ENCODE data around the gene C16orf96.

Gene C16orf96

DNA sequence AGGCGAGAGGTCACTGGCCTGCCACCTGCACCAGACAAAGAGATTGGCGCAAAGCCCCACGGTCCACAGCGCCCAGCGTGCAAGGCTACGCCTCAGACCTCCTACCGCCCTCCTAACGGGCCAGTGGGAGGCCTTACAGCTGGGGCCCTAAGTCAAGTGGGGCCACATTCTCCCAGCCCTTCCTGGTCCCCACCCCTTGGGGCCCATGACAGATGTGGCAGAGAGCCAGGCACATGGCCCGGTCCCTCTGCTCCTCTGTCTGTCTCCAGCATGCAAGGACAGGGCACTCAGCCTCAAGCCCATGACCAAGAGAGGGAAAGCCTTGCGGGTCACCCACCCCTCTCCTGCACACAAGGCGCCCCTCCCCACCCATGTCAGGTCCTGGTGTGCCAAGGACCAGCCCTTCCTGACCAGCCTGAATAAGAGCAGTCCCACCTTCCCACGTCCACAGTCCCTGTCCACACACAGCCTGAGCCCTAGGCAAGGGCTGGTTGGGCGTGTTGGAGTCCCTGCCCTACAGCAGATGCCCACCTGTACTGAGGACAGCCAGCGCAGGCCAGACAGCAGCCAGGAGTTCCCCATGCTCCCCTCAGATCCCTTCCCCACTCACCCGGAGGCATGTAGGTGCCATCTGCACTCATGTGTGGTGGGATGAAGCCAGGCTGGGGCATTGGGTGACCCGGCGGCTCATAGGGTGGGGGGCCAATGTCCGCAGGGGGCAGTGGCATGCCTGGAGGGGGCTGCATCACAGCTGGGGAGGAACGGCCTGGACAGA lies 42.9 kb upstream of the C16orf96 start:
- Histone ChIP-seq H3K27ac (ENCODE audit: low read depth, low read length) (no peak overlapping the region), H3K27me3 (ENCODE audit: control insufficient read depth in 1 of 2, insufficient read depth in 2 of 2, low read length in 2 of 2) (no peaks in the 10 kb centered on the region)

DNA sequence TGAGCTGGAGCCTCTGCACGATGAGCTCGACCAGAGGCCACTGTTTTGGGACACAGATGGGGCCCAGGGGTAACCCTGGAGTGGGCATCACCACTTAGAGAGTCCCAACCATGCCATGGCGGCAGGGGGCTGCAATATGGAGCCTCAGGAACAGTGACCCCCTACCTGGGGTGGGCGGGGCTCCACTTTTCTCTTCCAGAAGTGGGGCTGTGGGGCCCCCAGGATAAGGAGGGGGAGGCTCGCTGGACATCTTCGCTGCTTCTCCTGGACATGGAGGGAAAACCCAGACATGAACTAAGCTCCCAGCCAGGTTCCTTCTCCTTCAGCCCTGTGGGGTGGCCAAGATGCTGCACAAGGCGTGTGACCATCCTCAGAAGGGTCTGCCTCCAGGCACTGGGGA lies 42.3 kb upstream of the C16orf96 start:
- Histone ChIP-seq H3K9ac (ENCODE audit: low read depth in 1 of 2, low read length in 2 of 2) (no peak overlapping the region), H3K27ac (ENCODE audit: low read depth, low read length) (peak overlapping the region; percentile 45), H3K9me3 (ENCODE audit: control insufficient read depth in 1 of 2, low read length in 2 of 2) (no peaks in the 10 kb centered on the region), H3K4me1 (ENCODE audit: control insufficient read depth in 1 of 2, insufficient read depth in 2 of 2, low read length in 2 of 2) (peaks cover 36 to 47% of the 10 kb centered on the region in 2 donors), H3K36me3 (ENCODE audit: control insufficient read depth in 1 of 2, insufficient read depth in 2 of 2, low read length in 2 of 2) (peaks cover 10 to 45% of the 10 kb centered on the region in 2 donors), H3K4me3 (ENCODE audit: low read depth in 1 of 2, low read length in 2 of 2) (no peak overlapping the region), H3K27me3 (ENCODE audit: control insufficient read depth in 1 of 2, insufficient read depth in 2 of 2, low read length in 2 of 2) (no peaks in the 10 kb centered on the region)

More for the DNA sequence above, 42.9 kb upstream of the C16orf96 start:
- Histone ChIP-seq H3K9ac (ENCODE audit: low read depth in 1 of 2, low read length in 2 of 2) (no peak overlapping the region), H3K4me1 (ENCODE audit: control insufficient read depth in 1 of 2, insufficient read depth in 2 of 2, low read length in 2 of 2) (peaks cover 36 to 47% of the 10 kb centered on the region in 2 donors), H3K9me3 (ENCODE audit: control insufficient read depth in 1 of 2, low read length in 2 of 2) (no peaks in the 10 kb centered on the region), H3K4me3 (ENCODE audit: low read depth in 1 of 2, low read length in 2 of 2) (no peak overlapping the region), H3K36me3 (ENCODE audit: control insufficient read depth in 1 of 2, insufficient read depth in 2 of 2, low read length in 2 of 2) (peaks cover 14 to 51% of the 10 kb centered on the region in 2 donors)

DNA sequence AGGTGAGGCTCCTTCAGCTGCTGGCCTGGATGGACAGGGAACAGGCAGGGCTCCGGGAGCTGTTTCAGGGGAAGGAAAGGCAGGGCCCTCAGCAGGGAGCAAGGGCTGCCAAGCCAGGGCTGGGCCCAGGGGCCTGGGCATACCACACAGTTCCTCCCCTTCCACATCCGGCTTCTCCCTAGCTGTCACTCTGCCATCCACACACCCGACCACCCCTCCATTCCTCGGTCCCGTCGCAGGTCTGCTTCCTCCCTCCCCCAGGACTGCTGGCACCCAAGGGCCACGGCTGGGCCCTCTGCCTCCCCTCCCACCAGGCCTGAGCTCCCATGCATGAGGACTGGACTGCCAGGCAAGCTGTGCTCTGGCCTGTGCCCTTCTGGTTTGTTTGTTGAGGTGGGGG lies 41.5 kb upstream of the C16orf96 start:
- Histone ChIP-seq H3K4me1 (ENCODE audit: control insufficient read depth in 1 of 2, insufficient read depth in 2 of 2, low read length in 2 of 2) (peaks cover 36 to 47% of the 10 kb centered on the region in 2 donors), H3K9ac (ENCODE audit: low read depth in 1 of 2, low read length in 2 of 2) (no peak overlapping the region), H3K27me3 (ENCODE audit: control insufficient read depth in 1 of 2, insufficient read depth in 2 of 2, low read length in 2 of 2) (no peaks in the 10 kb centered on the region), H3K27ac (ENCODE audit: low read depth, low read length) (peak overlapping the region; percentile 14), H3K36me3 (ENCODE audit: control insufficient read depth in 1 of 2, insufficient read depth in 2 of 2, low read length in 2 of 2) (peaks cover 7 to 38% of the 10 kb centered on the region in 2 donors), H3K9me3 (ENCODE audit: control insufficient read depth in 1 of 2, low read length in 2 of 2) (no peaks in the 10 kb centered on the region), H3K4me3 (ENCODE audit: low read depth in 1 of 2, low read length in 2 of 2) (no peak overlapping the region)

DNA sequence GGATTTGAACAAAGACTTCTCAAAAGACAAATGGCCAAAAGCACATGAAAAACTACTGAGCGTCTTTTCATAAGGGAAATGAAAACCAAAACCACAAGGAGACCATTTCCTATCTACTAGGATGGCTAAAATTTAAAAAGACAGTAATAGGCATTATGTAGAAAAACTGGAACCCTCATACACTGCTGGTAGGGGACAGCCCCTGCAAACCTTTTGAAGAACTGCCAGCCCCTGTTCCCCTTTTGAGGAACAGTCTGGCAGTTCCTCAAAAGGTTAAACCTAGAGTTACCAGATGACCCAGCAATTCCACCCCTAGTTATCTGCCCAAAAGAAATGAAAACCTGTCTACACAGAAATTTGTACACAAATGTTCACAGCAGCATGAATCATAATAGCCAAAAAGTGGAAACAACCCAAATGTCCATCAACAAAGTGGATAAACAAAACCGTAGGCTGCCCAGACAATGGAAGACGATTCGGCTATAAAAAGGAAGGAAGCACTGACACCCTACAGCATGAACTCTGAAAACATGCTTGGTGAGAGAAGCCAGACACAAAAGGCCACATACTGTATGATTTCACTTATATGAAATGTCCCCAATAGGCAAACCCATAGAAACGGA lies 40.4 kb upstream of the C16orf96 start:
- peak overlapping the region in 1 of 2 donors; percentile 28 for H3K4me3 ChIP-seq (ENCODE audit: low read depth in 1 of 2, low read length in 2 of 2)
- H3K9ac ChIP-seq (ENCODE audit: low read depth in 1 of 2, low read length in 2 of 2), result peak overlapping the region; percentile 2
- H3K36me3 ChIP-seq (ENCODE audit: control insufficient read depth in 1 of 2, insufficient read depth in 2 of 2, low read length in 2 of 2), result peaks cover 0 to 29% of the 10 kb centered on the region in 2 donors
- H3K9me3 ChIP-seq (ENCODE audit: control insufficient read depth in 1 of 2, low read length in 2 of 2), result no peaks in the 10 kb centered on the region
- no peak overlapping the region for H3K27ac ChIP-seq (ENCODE audit: low read depth, low read length)
- peaks cover 36 to 47% of the 10 kb centered on the region in 2 donors for H3K4me1 ChIP-seq (ENCODE audit: control insufficient read depth in 1 of 2, insufficient read depth in 2 of 2, low read length in 2 of 2)
- H3K27me3 ChIP-seq (ENCODE audit: control insufficient read depth in 1 of 2, insufficient read depth in 2 of 2, low read length in 2 of 2), result no peaks in the 10 kb centered on the region

DNA sequence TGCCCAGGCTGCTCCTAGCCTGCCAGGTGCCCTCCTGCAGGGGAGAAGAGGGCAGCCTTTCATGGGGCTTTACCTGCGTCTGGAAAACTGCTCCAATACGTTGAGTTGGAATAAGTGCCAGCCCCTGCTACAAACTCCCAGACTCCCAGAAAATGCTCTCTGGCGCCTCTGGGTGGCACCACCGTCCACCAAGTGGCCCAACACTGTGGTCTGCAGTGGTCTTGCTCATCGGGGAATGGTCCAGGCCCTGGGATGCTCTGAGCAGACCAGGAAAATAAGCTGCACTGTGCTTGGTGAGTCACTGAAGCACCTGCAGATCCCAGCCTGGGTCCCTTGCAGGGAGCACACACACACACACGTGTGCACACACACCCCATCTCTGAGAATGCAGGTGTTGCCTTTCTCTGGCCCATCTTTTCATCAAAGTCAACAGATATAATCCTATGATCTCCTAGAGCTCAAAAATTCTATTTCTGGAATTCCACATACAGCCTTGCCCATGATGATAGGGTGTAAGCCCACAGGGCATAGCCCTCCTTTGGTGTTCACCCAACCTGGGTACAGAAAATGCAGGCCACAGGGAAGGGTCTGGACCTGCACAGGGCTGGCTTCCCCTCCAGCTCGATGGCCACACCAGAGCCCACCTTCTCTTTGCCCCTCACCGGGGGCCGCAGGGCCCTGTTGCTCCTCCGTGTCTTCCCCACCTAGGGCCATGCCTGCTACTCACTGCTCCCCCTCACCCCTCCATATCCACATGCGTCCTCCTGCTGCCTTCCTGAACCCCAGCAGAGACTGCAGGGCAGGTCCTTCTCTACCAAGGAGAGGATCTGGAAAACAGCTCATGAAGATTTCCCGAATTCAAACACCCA lies 38.1 kb upstream of the C16orf96 start:
- H3K27ac ChIP-seq (ENCODE audit: low read depth, low read length), result no peak overlapping the region

DNA sequence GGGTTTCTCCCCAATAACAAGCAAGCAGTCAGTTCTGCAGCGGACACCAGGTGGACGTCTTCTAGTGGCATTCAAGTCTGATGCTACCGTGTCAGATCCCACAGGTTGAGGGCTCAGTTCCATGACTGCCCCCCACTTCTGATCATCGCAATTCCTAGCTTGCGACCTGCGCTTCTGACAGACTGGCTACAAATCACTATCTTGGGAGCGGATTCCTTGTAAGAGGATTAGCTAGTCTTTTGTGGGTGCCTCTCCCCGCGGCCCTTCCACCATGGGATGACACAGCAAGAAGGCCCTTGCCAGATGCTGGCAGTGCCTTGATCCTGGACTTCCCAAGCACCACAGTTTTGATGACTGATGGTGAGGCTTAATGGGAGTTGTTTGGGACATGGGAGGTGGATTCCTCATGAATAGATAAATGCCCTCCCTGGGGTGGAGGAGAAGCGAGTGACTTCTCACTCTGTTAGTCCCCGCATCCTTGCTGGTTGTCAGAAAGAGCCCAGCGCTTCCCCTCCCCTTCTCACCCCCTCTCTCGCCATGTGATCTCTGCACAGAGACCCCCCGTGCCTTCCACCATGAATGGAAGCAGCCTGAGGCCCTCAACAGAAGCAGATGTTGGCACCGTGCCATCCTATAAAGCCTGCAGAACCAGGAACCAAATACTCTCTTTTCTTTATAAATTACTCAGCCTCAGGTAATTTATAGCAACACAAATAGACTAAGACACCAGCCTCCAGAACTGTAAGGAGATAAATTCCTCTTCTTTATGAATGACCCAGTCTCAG lies 36.7 kb upstream of the C16orf96 start:
- no peak overlapping the region for H3K9ac ChIP-seq (ENCODE audit: low read depth in 1 of 2, low read length in 2 of 2)
- peaks cover 18 to 21% of the 10 kb centered on the region in 2 donors for H3K4me1 ChIP-seq (ENCODE audit: control insufficient read depth in 1 of 2, insufficient read depth in 2 of 2, low read length in 2 of 2)
- no peaks in the 10 kb centered on the region for H3K27me3 ChIP-seq (ENCODE audit: control insufficient read depth in 1 of 2, insufficient read depth in 2 of 2, low read length in 2 of 2)
- no peak overlapping the region for H3K27ac ChIP-seq (ENCODE audit: low read depth, low read length)
- H3K9me3 ChIP-seq (ENCODE audit: control insufficient read depth in 1 of 2, low read length in 2 of 2), result no peaks in the 10 kb centered on the region
- H3K4me3 ChIP-seq (ENCODE audit: low read depth in 1 of 2, low read length in 2 of 2), result no peak overlapping the region
- peaks cover 0 to 4% of the 10 kb centered on the region in 2 donors for H3K36me3 ChIP-seq (ENCODE audit: control insufficient read depth in 1 of 2, insufficient read depth in 2 of 2, low read length in 2 of 2)

More for the DNA sequence above, 38.1 kb upstream of the C16orf96 start:
- Histone ChIP-seq H3K4me1 (ENCODE audit: control insufficient read depth in 1 of 2, insufficient read depth in 2 of 2, low read length in 2 of 2) (peaks cover 26 to 33% of the 10 kb centered on the region in 2 donors), H3K36me3 (ENCODE audit: control insufficient read depth in 1 of 2, insufficient read depth in 2 of 2, low read length in 2 of 2) (peaks cover 0 to 12% of the 10 kb centered on the region in 2 donors), H3K9ac (ENCODE audit: low read depth in 1 of 2, low read length in 2 of 2) (no peak overlapping the region), H3K4me3 (ENCODE audit: low read depth in 1 of 2, low read length in 2 of 2) (no peak overlapping the region), H3K27me3 (ENCODE audit: control insufficient read depth in 1 of 2, insufficient read depth in 2 of 2, low read length in 2 of 2) (no peaks in the 10 kb centered on the region), H3K9me3 (ENCODE audit: control insufficient read depth in 1 of 2, low read length in 2 of 2) (no peaks in the 10 kb centered on the region)

DNA sequence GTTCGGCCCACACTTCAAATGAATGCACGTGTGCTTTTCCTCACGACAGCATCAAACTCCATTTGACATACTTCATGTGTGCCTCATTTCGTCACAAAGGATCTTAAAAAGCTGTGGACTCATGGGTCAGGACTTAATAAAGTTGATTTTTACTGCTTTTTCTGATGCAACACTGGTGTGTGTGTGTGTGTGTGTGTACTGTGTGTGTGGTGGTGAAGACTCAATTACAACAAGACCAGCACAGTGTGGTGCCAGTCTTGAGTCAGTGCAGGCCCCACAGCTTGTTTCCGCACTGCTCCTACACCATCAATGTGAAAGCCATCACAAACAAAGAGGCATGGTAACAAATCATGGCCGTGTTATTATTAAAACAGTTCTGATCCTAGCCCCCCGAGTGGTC lies 35.2 kb upstream of the C16orf96 start:
- no peak overlapping the region for H3K9ac ChIP-seq (ENCODE audit: low read depth in 1 of 2, low read length in 2 of 2)
- H3K4me3 ChIP-seq (ENCODE audit: low read depth in 1 of 2, low read length in 2 of 2), result no peak overlapping the region
- peaks cover 0 to 4% of the 10 kb centered on the region in 2 donors for H3K36me3 ChIP-seq (ENCODE audit: control insufficient read depth in 1 of 2, insufficient read depth in 2 of 2, low read length in 2 of 2)
- peaks cover 18 to 22% of the 10 kb centered on the region in 2 donors for H3K4me1 ChIP-seq (ENCODE audit: control insufficient read depth in 1 of 2, insufficient read depth in 2 of 2, low read length in 2 of 2)
- H3K27ac ChIP-seq (ENCODE audit: low read depth, low read length), result no peak overlapping the region
- H3K27me3 ChIP-seq (ENCODE audit: control insufficient read depth in 1 of 2, insufficient read depth in 2 of 2, low read length in 2 of 2), result no peaks in the 10 kb centered on the region
- H3K9me3 ChIP-seq (ENCODE audit: control insufficient read depth in 1 of 2, low read length in 2 of 2), result no peaks in the 10 kb centered on the region

DNA sequence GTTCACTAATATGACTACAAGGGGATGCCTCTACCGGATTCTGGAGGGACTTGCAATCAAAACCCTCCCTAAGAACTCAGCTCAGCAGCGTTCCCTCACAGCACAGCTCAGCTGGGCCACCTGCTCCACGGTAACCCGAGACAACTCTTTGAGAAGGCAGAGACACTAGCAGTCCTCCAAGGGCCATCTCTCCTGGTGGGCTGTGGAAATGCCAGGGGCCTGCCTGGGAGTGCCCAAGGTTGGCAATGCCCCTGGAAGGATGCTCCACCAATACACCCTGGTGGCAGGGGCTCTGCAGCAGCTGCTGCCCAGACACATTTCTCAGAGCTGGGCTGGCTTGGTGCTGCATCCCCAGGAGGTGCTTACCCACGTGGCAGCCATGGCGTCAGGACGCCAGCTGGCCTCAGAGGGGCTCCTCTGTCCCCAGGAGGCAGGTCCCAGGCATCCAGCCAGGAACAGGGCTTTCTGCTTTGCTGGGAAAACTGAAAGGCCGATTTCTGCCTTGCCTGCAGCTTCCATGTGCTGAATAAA lies 34.0 kb upstream of the C16orf96 start:
- Histone ChIP-seq H3K36me3 (ENCODE audit: control insufficient read depth in 1 of 2, insufficient read depth in 2 of 2, low read length in 2 of 2) (peaks cover 0 to 4% of the 10 kb centered on the region in 2 donors), H3K27ac (ENCODE audit: low read depth, low read length) (no peak overlapping the region), H3K27me3 (ENCODE audit: control insufficient read depth in 1 of 2, insufficient read depth in 2 of 2, low read length in 2 of 2) (no peaks in the 10 kb centered on the region), H3K9ac (ENCODE audit: low read depth in 1 of 2, low read length in 2 of 2) (no peak overlapping the region), H3K9me3 (ENCODE audit: control insufficient read depth in 1 of 2, low read length in 2 of 2) (no peaks in the 10 kb centered on the region), H3K4me3 (ENCODE audit: low read depth in 1 of 2, low read length in 2 of 2) (no peak overlapping the region), H3K4me1 (ENCODE audit: control insufficient read depth in 1 of 2, insufficient read depth in 2 of 2, low read length in 2 of 2) (peaks cover 14 to 15% of the 10 kb centered on the region in 2 donors)

DNA sequence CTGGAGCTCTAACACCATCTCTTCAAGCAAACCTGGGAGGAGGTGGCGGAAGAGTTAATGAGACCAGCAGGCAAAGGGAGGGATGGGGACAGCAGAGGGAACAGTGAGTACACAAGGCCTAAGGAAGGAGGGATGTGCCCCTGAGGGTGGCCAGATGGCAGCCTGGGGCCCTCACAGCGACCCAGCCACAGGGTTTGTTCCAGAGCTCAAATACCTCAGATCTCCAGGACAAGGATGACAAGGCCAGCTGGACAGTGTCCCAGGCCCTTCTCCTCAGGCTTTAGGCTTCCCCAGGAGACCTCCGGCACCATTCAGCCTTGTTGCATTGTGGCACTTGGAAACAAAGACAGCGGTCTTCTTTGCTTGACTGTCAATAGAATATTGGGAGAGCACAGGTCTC lies 32.5 kb upstream of the C16orf96 start:
- peaks cover 10 to 18% of the 10 kb centered on the region in 2 donors for H3K4me1 ChIP-seq (ENCODE audit: control insufficient read depth in 1 of 2, insufficient read depth in 2 of 2, low read length in 2 of 2)
- no peak overlapping the region for H3K9ac ChIP-seq (ENCODE audit: low read depth in 1 of 2, low read length in 2 of 2)
- no peaks in the 10 kb centered on the region for H3K9me3 ChIP-seq (ENCODE audit: control insufficient read depth in 1 of 2, low read length in 2 of 2)
- no peaks in the 10 kb centered on the region for H3K27me3 ChIP-seq (ENCODE audit: control insufficient read depth in 1 of 2, insufficient read depth in 2 of 2, low read length in 2 of 2)
- H3K4me3 ChIP-seq (ENCODE audit: low read depth in 1 of 2, low read length in 2 of 2), result no peak overlapping the region
- H3K36me3 ChIP-seq (ENCODE audit: control insufficient read depth in 1 of 2, insufficient read depth in 2 of 2, low read length in 2 of 2), result peaks cover 0 to 4% of the 10 kb centered on the region in 2 donors
- H3K27ac ChIP-seq (ENCODE audit: low read depth, low read length), result no peak overlapping the region
